ENCODE results near the gene STIM2.

DNA sequence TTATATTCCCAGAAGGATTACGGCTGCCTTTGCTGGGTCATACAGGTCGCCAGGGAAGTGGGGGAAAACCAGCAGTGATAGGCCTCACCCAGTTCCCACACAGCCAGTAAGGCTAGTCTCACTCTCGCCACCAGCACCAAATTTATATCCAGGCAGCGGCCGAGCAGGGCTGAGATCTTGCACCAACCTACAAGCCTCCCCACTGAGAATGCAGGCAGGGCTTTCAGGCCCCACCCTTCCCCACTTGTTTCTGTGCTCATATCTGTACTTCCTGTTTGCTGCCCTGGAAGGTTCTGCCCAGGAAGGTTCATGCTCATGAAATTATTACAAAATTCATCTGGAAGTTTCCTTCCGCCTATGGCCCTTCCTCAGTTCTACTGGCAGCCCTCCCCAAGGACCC lies 179.7 kb downstream of the STIM2 start:
- TF ChIP-seq ZFP1 (CRISPR knock-in tag; IDR thresholded peaks at IDR 0.05), result no peak
- TF ChIP-seq HDGF (IDR thresholded peaks at IDR 0.05), result no peak
- no peak for TF ChIP-seq PCBP2 (IDR thresholded peaks at IDR 0.05; ENCODE audit: low read depth, low read length, poor library complexity, severe bottlenecking)
- TF ChIP-seq ZNF274 (IDR thresholded peaks at IDR 0.05; ENCODE audit: borderline replicate concordance, low read depth, low read length), result no peak
- TF ChIP-seq, protein P1, sequence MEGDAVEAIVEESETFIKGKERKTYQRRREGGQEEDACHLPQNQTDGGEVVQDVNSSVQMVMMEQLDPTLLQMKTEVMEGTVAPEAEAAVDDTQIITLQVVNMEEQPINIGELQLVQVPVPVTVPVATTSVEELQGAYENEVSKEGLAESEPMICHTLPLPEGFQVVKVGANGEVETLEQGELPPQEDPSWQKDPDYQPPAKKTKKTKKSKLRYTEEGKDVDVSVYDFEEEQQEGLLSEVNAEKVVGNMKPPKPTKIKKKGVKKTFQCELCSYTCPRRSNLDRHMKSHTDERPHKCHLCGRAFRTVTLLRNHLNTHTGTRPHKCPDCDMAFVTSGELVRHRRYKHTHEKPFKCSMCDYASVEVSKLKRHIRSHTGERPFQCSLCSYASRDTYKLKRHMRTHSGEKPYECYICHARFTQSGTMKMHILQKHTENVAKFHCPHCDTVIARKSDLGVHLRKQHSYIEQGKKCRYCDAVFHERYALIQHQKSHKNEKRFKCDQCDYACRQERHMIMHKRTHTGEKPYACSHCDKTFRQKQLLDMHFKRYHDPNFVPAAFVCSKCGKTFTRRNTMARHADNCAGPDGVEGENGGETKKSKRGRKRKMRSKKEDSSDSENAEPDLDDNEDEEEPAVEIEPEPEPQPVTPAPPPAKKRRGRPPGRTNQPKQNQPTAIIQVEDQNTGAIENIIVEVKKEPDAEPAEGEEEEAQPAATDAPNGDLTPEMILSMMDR (IDR thresholded peaks at IDR 0.05 in 2 of 3, conservative IDR thresholded peaks at IDR 0.05 in 1 of 3; ENCODE audit: insufficient read depth in 2 of 3, low read depth in 1 of 3, low read length in 3 of 3), result no peak
- no peak for TF ChIP-seq NR2C2 (CRISPR knock-in tag; IDR thresholded peaks at IDR 0.05)
- TF ChIP-seq NR2C2 (tag; IDR thresholded peaks at IDR 0.05), result no peak
- no peak for TF ChIP-seq TEAD1 (CRISPR knock-in tag; IDR thresholded peaks at IDR 0.05)

Measured in K562 (cell line).